PC-3 (cell line): ENCODE results near the gene ADAM22. TPM values are rescaled to one million over a fixed set of nuclear protein-coding genes. Genes with fewer than 3 reads are reported as not detected.

Experiments
- ATAC-seq: fragments of 200-7000 bp; cut with Tn5 transposase; 2 replicates; pipeline ENCODE4 v1.9.1; 2020; ENCODE audit warnings: mild to moderate bottlenecking, moderate library complexity
- BruUV-seq: library from RNA; stranded (reverse); fragments of 400-500 nt; replicated peaks from 2 replicates; lab custom pipeline; 2021; lab: Mats Ljungman, UMichigan
- CTCF ChIA-PET: fragments of 300-600 bp; sonication (Branson Sonifier 250); formaldehyde crosslinking; loops from one replicate; lab custom pipeline; 2022; ENCODE audit warnings: antibody characterized with exemption; lab: Charles Lee
- POLR2A ChIA-PET: fragments of 300-600 bp; sonication (Branson Sonifier 250); formaldehyde crosslinking; loops from one replicate; lab custom pipeline; 2022; ENCODE audit warnings: antibody characterized with exemption; ENCODE audit not compliant: unreplicated experiment; lab: Charles Lee
- DNase-seq: peaks from one replicate; pipeline ENCODE4 v3.0.0-alpha.2; 2015
- H2AFZ ChIP-seq: fragments of 300-600 bp; sonication (generic); 2 replicates; pipeline ENCODE4 v1.6.0; 2016; ENCODE audit warnings: antibody characterized with exemption, low read length
- H3F3A ChIP-seq: fragments of 300-600 bp; sonication (generic); one replicate; pipeline ENCODE4 v1.6.0; 2017; ENCODE audit warnings: antibody characterized with exemption, low read length, control low read depth, mild to moderate bottlenecking; ENCODE audit not compliant: unreplicated experiment
- H3K27ac ChIP-seq: fragments of 300-600 bp; sonication (generic); 2 replicates; pipeline ENCODE4 v1.5.1; 2016; ENCODE audit warnings: mild to moderate bottlenecking, low read length
- H3K27me3 ChIP-seq: fragments of 300-600 bp; sonication (generic); 2 replicates; pipeline ENCODE4 v1.6.1; 2016; ENCODE audit warnings: low read length, mixed read lengths
- H3K36me3 ChIP-seq: fragments of 300-600 bp; sonication (generic); 2 replicates; pipeline ENCODE4 v1.6.1; 2016; ENCODE audit warnings: low read depth, mixed run types, low read length, mixed read lengths
- H3K4me1 ChIP-seq: fragments of 300-600 bp; sonication (generic); 2 replicates; pipeline ENCODE4 v1.5.1; 2016; ENCODE audit warnings: low read length; ENCODE audit not compliant: insufficient read depth
- H3K4me2 ChIP-seq: fragments of 300-600 bp; sonication (generic); 2 replicates; pipeline ENCODE4 v1.6.0; 2016; ENCODE audit warnings: low read length
- H3K4me3 ChIP-seq: fragments of 300-600 bp; sonication (generic); 2 replicates; pipeline ENCODE4 v1.5.1; 2016; ENCODE audit warnings: mild to moderate bottlenecking, low read length, mixed read lengths
- H3K79me2 ChIP-seq: fragments of 300-600 bp; sonication (generic); 2 replicates; pipeline ENCODE4 v1.6.1; 2017; ENCODE audit warnings: low read length, mixed read lengths
- H3K9ac ChIP-seq: fragments of 300-600 bp; sonication (generic); 2 replicates; pipeline ENCODE4 v1.6.0; 2016; ENCODE audit warnings: mild to moderate bottlenecking, low read length
- H3K9me2 ChIP-seq: fragments of 300-600 bp; sonication (generic); replicated peaks from 2 replicates; pipeline ENCODE4 v1.6.1; 2016; ENCODE audit warnings: mixed run types, low read length, mixed read lengths
- H3K9me3 ChIP-seq: fragments of 300-600 bp; sonication (generic); 2 replicates; pipeline ENCODE4 v1.6.1; 2016; ENCODE audit warnings: low read length, mixed read lengths
- H4K20me1 ChIP-seq: fragments of 300-600 bp; sonication (generic); 2 replicates; pipeline ENCODE4 v1.6.1; 2016; ENCODE audit warnings: low read length, mixed read lengths
- EZH2 ChIP-seq: fragments of 300-600 bp; sonication (generic); IDR thresholded peaks from one replicate; pipeline ENCODE4 v1.6.1; 2017; ENCODE audit warnings: antibody characterized with exemption, mild to moderate bottlenecking, low read length; ENCODE audit not compliant: unreplicated experiment
- EZH2phosphoT487 ChIP-seq: fragments of 300-600 bp; sonication (generic); IDR thresholded peaks from 2 replicates; pipeline ENCODE4 v1.6.1; 2018; ENCODE audit warnings: mild to moderate bottlenecking, antibody characterized with exemption, low read length, borderline replicate concordance
- intact Hi-C: fragments of 100-400 bp; cut with micrococcal nuclease; formaldehyde crosslinking; loops from 2 replicates; pipeline ENCODE4 v1.9.0; 2023
- total RNA-seq: library from RNA; depleted of rRNA; stranded (reverse); fragments of >200 nt; gene quantifications from 2 replicates; pipeline ENCODE4 v1.2.3, GENCODE V29; 2014
- TF ChIP-seq, protein P1 (sequence below): fragments of 300-600 bp; sonication (generic); conservative IDR thresholded peaks from 2 replicates; pipeline ENCODE4 v1.5.1; 2017; ENCODE audit warnings: antibody characterized with exemption, low read depth, mild to moderate bottlenecking, low read length

The ADAM22 gene
- total RNA-seq, 1 experiment from 2014 or later, result 4.4 TPM

DNA sequence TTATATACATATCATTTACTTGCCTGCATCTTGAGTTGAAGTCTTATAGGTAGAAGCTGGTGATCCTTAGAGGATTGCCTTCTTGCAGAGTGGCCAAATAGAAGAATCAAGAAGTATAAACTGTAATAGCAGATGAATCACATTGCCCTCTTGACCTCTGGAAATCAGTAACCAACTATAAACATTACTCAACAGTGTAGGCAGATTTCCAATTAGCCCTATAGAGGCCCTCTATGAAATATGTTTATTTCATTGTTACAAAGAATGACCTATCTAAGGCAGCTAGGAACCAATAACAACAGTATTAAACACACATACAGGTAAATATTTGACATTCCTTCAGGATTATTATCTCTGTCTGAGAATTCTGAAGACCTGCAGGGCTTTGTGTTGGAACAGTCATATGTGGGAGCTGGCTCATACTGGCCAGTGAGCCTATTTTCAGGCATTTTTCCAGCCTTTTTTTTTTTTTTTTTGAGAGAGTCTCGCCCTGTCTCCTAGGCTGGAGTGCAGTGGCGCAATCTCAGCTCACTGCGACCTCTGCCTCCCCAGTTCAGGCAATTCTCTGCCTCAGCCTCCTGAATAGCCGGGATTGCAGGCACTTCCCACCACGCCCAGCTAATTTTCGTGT is 292.9 kb downstream of the ADAM22 start:
- H3K27ac ChIP-seq, result peak overlapping the region; percentile 78
- no peaks in the 10 kb centered on the region for H3K79me2 ChIP-seq
- POLR2A ChIA-PET, result interaction anchor here (0.5 to 0.6 kb wide), 3 partner anchors 49 to 1984 kb away, joined by 3 to 15 read pairs (median 7); partner anchors contain the start of gene STEAP2
- ATAC-seq (peak; percentile 93), DNase-seq (peak; percentile 98)
- H3K36me3 ChIP-seq, result no peaks in the 10 kb centered on the region
- no peaks in the 10 kb centered on the region for H4K20me1 ChIP-seq
- H2AFZ ChIP-seq, result peak overlapping the region; percentile 39; the same call in 1 of the 2 replicates
- intact Hi-C loops, result loop anchor here (2.0 kb wide), 1 partner anchor 54 kb away; no protein-coding TSS in a partner anchor
- H3F3A ChIP-seq, result peaks cover 4% of the 10 kb centered on the region
- TF ChIP-seq EZH2 (no peak), EZH2phosphoT487 (no peak)
- TF ChIP-seq, protein P1, sequence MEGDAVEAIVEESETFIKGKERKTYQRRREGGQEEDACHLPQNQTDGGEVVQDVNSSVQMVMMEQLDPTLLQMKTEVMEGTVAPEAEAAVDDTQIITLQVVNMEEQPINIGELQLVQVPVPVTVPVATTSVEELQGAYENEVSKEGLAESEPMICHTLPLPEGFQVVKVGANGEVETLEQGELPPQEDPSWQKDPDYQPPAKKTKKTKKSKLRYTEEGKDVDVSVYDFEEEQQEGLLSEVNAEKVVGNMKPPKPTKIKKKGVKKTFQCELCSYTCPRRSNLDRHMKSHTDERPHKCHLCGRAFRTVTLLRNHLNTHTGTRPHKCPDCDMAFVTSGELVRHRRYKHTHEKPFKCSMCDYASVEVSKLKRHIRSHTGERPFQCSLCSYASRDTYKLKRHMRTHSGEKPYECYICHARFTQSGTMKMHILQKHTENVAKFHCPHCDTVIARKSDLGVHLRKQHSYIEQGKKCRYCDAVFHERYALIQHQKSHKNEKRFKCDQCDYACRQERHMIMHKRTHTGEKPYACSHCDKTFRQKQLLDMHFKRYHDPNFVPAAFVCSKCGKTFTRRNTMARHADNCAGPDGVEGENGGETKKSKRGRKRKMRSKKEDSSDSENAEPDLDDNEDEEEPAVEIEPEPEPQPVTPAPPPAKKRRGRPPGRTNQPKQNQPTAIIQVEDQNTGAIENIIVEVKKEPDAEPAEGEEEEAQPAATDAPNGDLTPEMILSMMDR, result no peak
- peaks cover 37% of the 10 kb centered on the region for H3K4me1 ChIP-seq
- no TSS peak for BruUV-seq
- CTCF ChIA-PET, result interaction anchor here (0.5 to 1.2 kb wide), 6 partner anchors 9 to 521 kb away, joined by 3 to 9 read pairs (median 4); no protein-coding TSS in a partner anchor
- no peaks in the 10 kb centered on the region for H3K9me2 ChIP-seq
- no peaks in the 10 kb centered on the region for H3K27me3 ChIP-seq
- H3K4me2 ChIP-seq, result peak overlapping the region; percentile 72
- no peak overlapping the region for H3K4me3 ChIP-seq
- no peaks in the 10 kb centered on the region for H3K9me3 ChIP-seq
- peak overlapping the region; percentile 45 for H3K9ac ChIP-seq

DNA sequence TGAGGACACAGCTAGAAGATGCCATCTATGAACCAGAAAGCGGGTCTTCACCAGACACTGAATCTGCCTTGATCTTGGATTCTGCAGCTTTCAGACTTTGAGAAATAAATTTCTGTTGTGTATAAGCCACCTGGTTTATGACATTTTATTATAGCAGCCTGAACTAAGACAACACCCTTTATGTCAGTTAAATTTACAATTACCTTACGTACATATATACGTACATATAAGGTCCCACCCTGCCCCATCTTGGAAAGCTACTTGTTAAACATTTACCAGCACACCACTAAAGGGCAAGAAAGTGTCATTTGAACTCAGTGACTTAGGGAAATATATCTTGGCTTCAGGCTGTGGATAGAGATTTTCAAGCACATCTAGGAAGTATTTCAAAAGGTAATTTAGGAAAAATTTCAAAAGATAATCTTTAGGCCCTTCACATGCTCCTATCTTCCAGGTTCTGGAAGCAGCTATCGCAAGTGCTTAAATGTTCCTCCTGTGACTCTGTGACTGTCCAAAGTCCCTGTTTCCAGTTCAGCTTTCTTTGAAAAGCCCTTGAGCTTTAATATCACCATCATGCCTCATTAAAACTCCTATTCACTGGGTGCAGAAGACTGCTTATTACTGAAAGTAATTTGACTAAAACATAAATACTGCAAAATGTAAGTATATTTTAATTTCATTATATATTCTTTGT is 295.4 kb downstream of the ADAM22 start:
- DNase-seq (no peak), ATAC-seq (no peak)
- Histone ChIP-seq H3K27ac (no peak overlapping the region), H3K4me3 (no peak overlapping the region), H3K36me3 (no peaks in the 10 kb centered on the region), H3K9ac (no peak overlapping the region), H3K79me2 (no peaks in the 10 kb centered on the region), H3F3A (no peaks in the 10 kb centered on the region), H3K4me1 (peaks cover 28% of the 10 kb centered on the region), H3K4me2 (no peak overlapping the region), H2AFZ (no peak overlapping the region), H4K20me1 (no peaks in the 10 kb centered on the region), H3K9me3 (no peaks in the 10 kb centered on the region), H3K9me2 (no peaks in the 10 kb centered on the region), H3K27me3 (no peaks in the 10 kb centered on the region)
- ChIA-PET POLR2A (no interaction called here), CTCF (no interaction called here)
- intact Hi-C loops, result no loop called here
- TF ChIP-seq EZH2 (no peak), EZH2phosphoT487 (no peak)
- TF ChIP-seq, protein P1, result no peak
- no TSS peak for BruUV-seq

DNA sequence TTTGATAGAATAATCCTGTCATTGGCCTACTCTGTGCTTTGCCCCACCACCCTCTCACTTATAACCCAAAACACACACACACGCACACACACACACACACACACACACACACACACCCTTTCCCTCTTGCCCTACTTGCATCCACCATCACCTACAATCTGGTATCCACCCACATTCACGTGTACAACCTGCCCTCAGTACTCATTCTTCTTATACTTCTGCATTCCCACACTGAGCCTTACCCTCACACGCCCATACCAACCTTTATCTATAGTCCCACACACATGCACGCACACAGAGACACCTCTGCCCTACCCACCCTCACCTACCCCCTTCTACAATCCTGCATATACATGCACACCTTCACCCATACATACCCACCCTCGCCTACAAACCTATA is 296.6 kb downstream of the ADAM22 start:
- no peak overlapping the region for H3K4me2 ChIP-seq
- no peaks in the 10 kb centered on the region for H4K20me1 ChIP-seq
- intact Hi-C loops, result no loop called here
- no TSS peak for BruUV-seq
- H3K27me3 ChIP-seq, result no peaks in the 10 kb centered on the region
- ChIA-PET POLR2A (no interaction called here), CTCF (no interaction called here)
- no peak for TF ChIP-seq EZH2
- TF ChIP-seq, protein P1, result no peak
- no peak for TF ChIP-seq EZH2phosphoT487
- H3K9ac ChIP-seq, result no peak overlapping the region
- no peak overlapping the region for H3K27ac ChIP-seq
- H3K4me3 ChIP-seq, result no peak overlapping the region
- H3K9me2 ChIP-seq, result no peaks in the 10 kb centered on the region
- no peak overlapping the region for H2AFZ ChIP-seq
- H3K36me3 ChIP-seq, result no peaks in the 10 kb centered on the region
- H3F3A ChIP-seq, result no peaks in the 10 kb centered on the region
- peaks cover 16% of the 10 kb centered on the region for H3K4me1 ChIP-seq
- no peaks in the 10 kb centered on the region for H3K9me3 ChIP-seq
- no peaks in the 10 kb centered on the region for H3K79me2 ChIP-seq
- ATAC-seq (no peak), DNase-seq (no peak)
